ENCODE results near the gene DMAC2L.
"Not testable (repeated sequence)": the region's sequence is repeated elsewhere in the genome, so short reads cannot be mapped to it uniquely, and the experiment has no call there.

The DMAC2L gene

GRCh38 chr14:50354527-50354926 lies 42.4 kb downstream of the DMAC2L start:
- no peaks in the 10 kb centered on the region for H3K27me3 ChIP-seq (ENCODE audit: low read length)
- H3F3A ChIP-seq (ENCODE audit: insufficient read depth), result no peaks in the 10 kb centered on the region
- no peaks in the 10 kb centered on the region for H3K36me3 ChIP-seq (ENCODE audit: low read length)
- no peaks in the 10 kb centered on the region for H3K9me2 ChIP-seq (replicated peaks; ENCODE audit: insufficient read depth, low read length)
- H3K4me3 ChIP-seq (ENCODE audit: insufficient read depth, low read length, poor library complexity, severe bottlenecking), result no peak overlapping the region
- no peak overlapping the region for H3K4me2 ChIP-seq (ENCODE audit: low read depth, low read length, poor library complexity, severe bottlenecking)
- no peaks in the 10 kb centered on the region for H4K20me1 ChIP-seq (ENCODE audit: low read depth, low read length)
- H3K27ac ChIP-seq (ENCODE audit: low read depth, low read length), result no peak overlapping the region
- no peaks in the 10 kb centered on the region for H3K9me3 ChIP-seq (ENCODE audit: insufficient read depth, low read length)
- H3K79me2 ChIP-seq (ENCODE audit: insufficient read depth, low read length), result no peaks in the 10 kb centered on the region
- TF ChIP-seq EZH2phosphoT487 (conservative IDR thresholded peaks at IDR 0.05; ENCODE audit: low read length) (no peak), CTCF (IDR thresholded peaks at IDR 0.05; ENCODE audit: insufficient read depth, low read length, poor library complexity, severe bottlenecking) (no peak)
- no peak overlapping the region for H3K9ac ChIP-seq (ENCODE audit: low read length)
- H2AFZ ChIP-seq (ENCODE audit: low read depth, low read length, severe bottlenecking), result no peak overlapping the region

DNA sequence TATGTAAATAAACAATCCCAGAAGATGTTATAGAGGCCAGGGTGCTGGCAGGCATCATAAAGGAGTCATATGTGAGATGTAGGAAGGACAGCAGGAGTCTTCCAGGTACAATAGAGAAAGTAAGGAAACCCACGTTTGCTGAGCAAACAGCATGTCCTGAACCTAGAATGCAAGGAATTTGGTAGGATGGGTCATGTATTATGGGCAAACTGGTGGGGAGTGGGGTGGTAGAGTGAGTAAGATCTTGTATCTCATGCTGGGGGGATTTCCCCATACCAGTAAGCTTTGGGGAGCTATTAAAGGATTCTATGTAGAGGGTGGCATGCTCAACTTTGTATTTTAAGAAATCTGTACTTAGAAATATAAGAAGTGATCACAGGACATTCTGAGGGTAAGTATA lies 43.6 kb downstream of the DMAC2L start:
- H3K36me3 ChIP-seq (ENCODE audit: low read length), result no peaks in the 10 kb centered on the region
- TF ChIP-seq CTCF (IDR thresholded peaks at IDR 0.05; ENCODE audit: insufficient read depth, low read length, poor library complexity, severe bottlenecking) (no peak), EZH2phosphoT487 (conservative IDR thresholded peaks at IDR 0.05; ENCODE audit: low read length) (no peak)
- no peak overlapping the region for H3K9ac ChIP-seq (ENCODE audit: low read length)
- no peaks in the 10 kb centered on the region for H3K27me3 ChIP-seq (ENCODE audit: low read length)
- H3K4me3 ChIP-seq (ENCODE audit: insufficient read depth, low read length, poor library complexity, severe bottlenecking), result no peak overlapping the region
- no peak overlapping the region for H3K27ac ChIP-seq (ENCODE audit: low read depth, low read length)
- no peaks in the 10 kb centered on the region for H3F3A ChIP-seq (ENCODE audit: insufficient read depth)
- no peaks in the 10 kb centered on the region for H3K9me3 ChIP-seq (ENCODE audit: insufficient read depth, low read length)
- no peaks in the 10 kb centered on the region for H3K79me2 ChIP-seq (ENCODE audit: insufficient read depth, low read length)
- H4K20me1 ChIP-seq (ENCODE audit: low read depth, low read length), result no peaks in the 10 kb centered on the region
- no peak overlapping the region for H3K4me2 ChIP-seq (ENCODE audit: low read depth, low read length, poor library complexity, severe bottlenecking)
- H2AFZ ChIP-seq (ENCODE audit: low read depth, low read length, severe bottlenecking), result no peak overlapping the region
- no peaks in the 10 kb centered on the region for H3K9me2 ChIP-seq (replicated peaks; ENCODE audit: insufficient read depth, low read length)

- not testable (repeated sequence) for H3K4me3 ChIP-seq (ENCODE audit: insufficient read depth, low read length, poor library complexity, severe bottlenecking); H3K9me2 ChIP-seq (replicated peaks; ENCODE audit: insufficient read depth, low read length); H3K9me3 ChIP-seq (ENCODE audit: insufficient read depth, low read length); H4K20me1 ChIP-seq (ENCODE audit: low read depth, low read length); H3K9ac ChIP-seq (ENCODE audit: low read length); H2AFZ ChIP-seq (ENCODE audit: low read depth, low read length, severe bottlenecking); H3K4me2 ChIP-seq (ENCODE audit: low read depth, low read length, poor library complexity, severe bottlenecking); H3K27me3 ChIP-seq (ENCODE audit: low read length); H3F3A ChIP-seq (ENCODE audit: insufficient read depth); H3K36me3 ChIP-seq (ENCODE audit: low read length); H3K27ac ChIP-seq (ENCODE audit: low read depth, low read length); H3K79me2 ChIP-seq (ENCODE audit: insufficient read depth, low read length)
These were observed 44.2 kb downstream of the DMAC2L start for GRCh38 chr14:50356283-50356682.

- TF ChIP-seq EZH2phosphoT487 (conservative IDR thresholded peaks at IDR 0.05; ENCODE audit: low read length) (no peak), CTCF (IDR thresholded peaks at IDR 0.05; ENCODE audit: insufficient read depth, low read length, poor library complexity, severe bottlenecking) (no peak)
- Histone ChIP-seq H3K27me3 (ENCODE audit: low read length) (no peaks in the 10 kb centered on the region), H3K9me2 (replicated peaks; ENCODE audit: insufficient read depth, low read length) (no peaks in the 10 kb centered on the region), H3F3A (ENCODE audit: insufficient read depth) (no peaks in the 10 kb centered on the region), H3K79me2 (ENCODE audit: insufficient read depth, low read length) (no peaks in the 10 kb centered on the region), H4K20me1 (ENCODE audit: low read depth, low read length) (no peaks in the 10 kb centered on the region), H3K9ac (ENCODE audit: low read length) (no peak overlapping the region), H3K4me3 (ENCODE audit: insufficient read depth, low read length, poor library complexity, severe bottlenecking) (no peak overlapping the region), H3K9me3 (ENCODE audit: insufficient read depth, low read length) (no peaks in the 10 kb centered on the region), H2AFZ (ENCODE audit: low read depth, low read length, severe bottlenecking) (no peak overlapping the region), H3K36me3 (ENCODE audit: low read length) (no peaks in the 10 kb centered on the region), H3K27ac (ENCODE audit: low read depth, low read length) (no peak overlapping the region), H3K4me2 (ENCODE audit: low read depth, low read length, poor library complexity, severe bottlenecking) (no peak overlapping the region)
These were observed 45.0 kb downstream of the DMAC2L start for GRCh38 chr14:50357124-50357523.
